RCC 7860 (cell line): ENCODE measurements around the gene CCDC174.
"Not testable (repeated sequence)": the region's sequence is repeated elsewhere in the genome, so short reads cannot be mapped to it uniquely, and the experiment has no call there.

Source experiments
- DNase-seq: peaks from one replicate; pipeline ENCODE4 v3.0.0-alpha.2; 2015; ENCODE audit warnings: low spot score
- FAIRE-seq: peaks from 2 replicates; lab custom pipeline; 2012; peaks lifted over from hg19 to GRCh38; lab: Jason Lieb, UNC

CCDC174 gene

GRCh38 chr3:14651440-14652251 lies at the start of gene CCDC174:
TSS of gene CCDC174 (plus strand) at chr3:14651762. CDS start at chr3:14651837, 75 bp downstream.
- peak; percentile 79 for FAIRE-seq
- peak; percentile 95 for DNase-seq

- DNase-seq (no peak), FAIRE-seq (no peak)
Observed at GRCh38 chr3:14602006-14602803, 49.4 kb upstream of the CCDC174 start.

DNA sequence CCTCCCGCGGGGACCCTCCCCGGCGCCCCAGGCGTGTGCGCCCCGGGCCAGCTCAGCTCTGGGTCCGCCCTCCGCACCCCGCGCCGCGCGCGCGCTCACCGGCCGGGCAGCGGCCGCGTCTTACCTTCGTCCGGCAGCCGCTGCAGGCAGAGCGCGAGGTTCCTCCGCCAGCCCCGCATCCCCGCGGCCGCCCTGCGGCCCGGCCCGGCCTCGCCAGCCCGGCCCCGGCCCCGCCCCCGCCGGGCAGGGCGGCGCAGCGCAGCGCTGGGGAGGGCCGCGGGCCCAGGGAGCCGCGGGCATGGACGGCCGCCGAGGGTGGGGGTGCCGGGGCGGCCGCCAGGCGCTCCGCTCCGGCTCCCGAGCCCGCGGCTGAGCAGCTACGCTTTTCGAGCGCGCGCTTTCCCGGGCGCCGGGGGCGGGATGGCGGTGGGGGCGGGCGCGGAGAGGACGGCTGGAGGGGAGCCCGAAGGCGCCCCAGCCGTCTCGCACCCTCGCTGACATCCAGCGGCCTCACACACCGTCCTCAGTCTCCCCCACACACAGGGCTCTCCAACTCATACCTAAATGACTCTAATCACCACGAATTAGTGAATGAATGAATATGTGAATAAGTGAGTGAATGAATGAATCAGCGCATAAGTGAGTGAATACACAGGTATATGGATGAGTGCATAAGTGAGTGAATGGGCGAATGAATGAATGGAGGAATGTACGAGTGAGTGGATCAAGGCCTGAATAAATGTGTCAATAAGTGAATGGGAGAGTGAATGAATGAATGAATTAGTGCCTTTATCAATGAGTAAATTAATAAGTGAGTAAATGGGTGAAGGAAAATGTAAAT lies 48.5 kb upstream of the CCDC174 start:
- FAIRE-seq (no peak), DNase-seq (no peak)

- FAIRE-seq: no peak
Observed at GRCh38 chr3:14605067-14605466, 46.5 kb upstream of the CCDC174 start.

GRCh38 chr3:14605744-14606143 lies 45.8 kb upstream of the CCDC174 start:
- no peak for DNase-seq
- FAIRE-seq: no peak

More at GRCh38 chr3:14605067-14605466, 46.5 kb upstream of the CCDC174 start:
- peak; percentile 67 for DNase-seq

GRCh38 chr3:14606669-14607339 lies 44.8 kb upstream of the CCDC174 start:
- DNase-seq (no peak), FAIRE-seq (no peak)

DNA sequence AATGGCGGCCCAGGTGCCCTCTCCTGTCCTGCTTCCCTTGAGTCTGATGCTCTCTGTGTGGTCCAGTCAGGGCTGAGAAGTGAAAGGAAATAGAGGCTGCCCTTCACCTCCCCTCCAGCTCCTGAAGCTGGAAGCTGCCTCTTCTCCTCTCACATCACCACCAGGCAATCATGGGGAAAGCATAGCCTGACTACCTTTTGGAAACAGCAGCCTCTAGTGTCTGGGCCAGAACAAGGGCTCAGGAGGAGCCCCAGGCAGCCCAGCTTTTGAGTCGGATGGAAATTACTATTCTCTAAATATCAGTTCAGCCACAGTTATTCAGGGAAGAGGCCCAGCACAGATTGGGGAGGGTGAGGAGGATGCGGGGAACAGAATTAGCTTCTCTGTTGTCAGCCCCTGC lies 43.3 kb upstream of the CCDC174 start:
- FAIRE-seq: no peak
- no peak for DNase-seq

GRCh38 chr3:14609058-14609457 lies 42.5 kb upstream of the CCDC174 start:
- DNase-seq, FAIRE-seq: not testable (repeated sequence)

GRCh38 chr3:14609506-14609905 lies 42.1 kb upstream of the CCDC174 start:
- DNase-seq: no peak
- FAIRE-seq: no peak

DNA sequence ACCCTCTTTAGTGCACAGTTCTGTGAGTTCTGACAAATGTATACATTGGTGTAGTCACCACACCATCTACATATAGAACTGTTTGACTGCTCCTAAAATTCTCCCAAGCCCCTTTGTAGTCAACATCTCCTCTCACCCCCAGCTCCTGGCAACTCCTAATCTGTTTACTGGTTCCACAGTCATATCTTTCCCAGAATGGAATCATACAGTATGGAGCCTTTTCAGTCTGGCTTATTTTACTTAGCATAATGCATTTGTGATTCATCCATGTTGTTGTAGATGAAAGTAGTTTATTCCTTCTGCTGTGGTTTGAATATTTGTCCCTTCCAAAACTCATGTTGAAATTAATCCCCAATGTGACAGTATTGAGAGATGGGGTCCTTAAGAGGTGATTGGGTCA lies 41.6 kb upstream of the CCDC174 start:
- DNase-seq (no peak), FAIRE-seq (no peak)

- no peak for FAIRE-seq
Observed at GRCh38 chr3:14614189-14614588, 37.4 kb upstream of the CCDC174 start.

GRCh38 chr3:14614862-14615261 lies 36.7 kb upstream of the CCDC174 start:
- FAIRE-seq (no peak), DNase-seq (no peak)

More at GRCh38 chr3:14614189-14614588, 37.4 kb upstream of the CCDC174 start:
- no peak for DNase-seq

DNA sequence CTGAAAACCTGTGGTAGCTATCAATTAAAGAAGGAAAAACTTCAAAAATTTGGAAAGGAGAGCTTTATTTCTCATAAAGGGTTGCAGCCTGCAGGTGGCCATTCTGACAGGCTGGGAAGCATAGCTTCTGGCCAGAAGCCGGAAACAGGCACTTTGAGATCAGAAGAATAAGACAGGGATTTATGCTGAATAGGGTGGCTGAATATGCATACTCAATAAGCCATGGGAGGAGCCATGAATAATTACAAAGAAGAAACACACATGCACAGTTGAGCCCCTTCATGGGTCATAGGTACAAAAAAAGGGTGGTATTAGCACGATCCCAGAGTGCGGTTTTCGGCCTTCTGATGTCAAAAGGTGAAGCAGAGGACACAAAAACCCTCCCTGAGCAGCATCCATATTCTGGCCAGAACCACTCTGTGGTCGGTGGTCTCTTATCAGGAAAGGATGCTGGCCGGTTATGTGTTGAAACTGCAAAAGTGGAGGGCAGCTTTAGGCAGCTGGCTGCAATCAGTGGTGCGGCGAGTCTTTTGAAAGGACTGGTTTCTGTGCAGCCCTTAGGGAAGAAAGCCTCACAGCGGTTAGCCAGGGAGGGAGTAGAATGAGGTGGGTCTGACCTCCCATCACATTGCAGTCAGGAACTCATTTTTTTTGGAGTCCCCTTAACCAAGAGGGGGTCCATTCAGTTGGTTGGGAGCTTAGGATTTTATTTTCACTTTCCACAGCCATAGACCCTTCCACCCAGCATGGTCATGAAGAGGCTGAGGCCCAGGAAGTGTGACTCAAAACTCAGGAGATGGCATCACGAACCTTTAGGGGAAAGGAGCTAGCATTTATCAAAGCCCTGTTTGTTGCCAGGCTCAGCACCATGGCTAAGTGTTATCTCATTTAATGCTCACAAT lies 34.7 kb upstream of the CCDC174 start:
- FAIRE-seq (no peak), DNase-seq (peak; percentile 8)

- FAIRE-seq (no peak), DNase-seq (peak; percentile 18)
Observed at GRCh38 chr3:14617508-14618023, 34.0 kb upstream of the CCDC174 start.

GRCh38 chr3:14619605-14620004 lies 32.0 kb upstream of the CCDC174 start:
- no peak for FAIRE-seq
- no peak for DNase-seq

DNA sequence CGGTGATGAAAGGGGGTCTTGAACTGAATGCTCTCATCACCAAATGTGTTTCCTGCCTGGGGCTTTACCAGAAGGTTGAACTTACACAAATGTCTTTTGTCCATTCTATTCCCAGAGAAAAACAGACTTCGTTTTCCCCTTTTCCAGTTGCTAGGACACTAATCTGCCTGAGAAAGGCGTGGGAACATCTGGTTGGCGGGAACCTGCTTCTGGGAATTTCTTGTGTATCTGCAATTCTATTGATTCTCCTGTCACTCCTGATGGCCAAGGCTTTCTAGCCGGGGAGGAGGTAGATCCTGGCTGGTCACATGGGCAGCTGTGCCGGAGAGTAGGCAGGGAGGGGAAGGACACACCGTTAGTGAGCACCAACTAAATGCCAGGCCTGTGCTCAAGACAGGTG lies 31.1 kb upstream of the CCDC174 start:
- no peak for FAIRE-seq

DNA sequence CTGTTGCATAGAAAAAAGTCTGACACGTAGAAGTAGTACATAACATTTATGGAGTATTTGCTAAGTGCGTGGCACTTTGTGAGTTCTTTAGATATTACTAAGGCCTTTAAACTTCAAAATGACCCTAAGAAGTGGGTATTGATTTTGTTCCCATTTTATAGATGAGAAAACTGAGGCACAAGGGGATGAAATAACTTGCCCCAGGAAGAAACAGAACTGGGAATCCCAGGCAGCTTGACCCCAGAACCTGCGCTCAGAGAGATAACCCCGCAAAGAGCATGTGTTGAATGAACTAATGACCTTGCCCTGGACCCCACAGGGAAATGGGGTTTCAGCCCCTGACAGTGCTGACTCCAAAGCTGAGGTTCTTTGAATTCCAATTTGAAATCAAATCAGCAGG lies 30.5 kb upstream of the CCDC174 start:
- DNase-seq: no peak
- FAIRE-seq: no peak

More for the DNA sequence above, 31.1 kb upstream of the CCDC174 start:
- no peak for DNase-seq

- FAIRE-seq: no peak
- DNase-seq: no peak
Observed at GRCh38 chr3:14622368-14622767, 29.2 kb upstream of the CCDC174 start.

GRCh38 chr3:14623569-14624051 lies 28.0 kb upstream of the CCDC174 start:
- no peak for DNase-seq
- FAIRE-seq: no peak
